Measurements from ENCODE around the gene LRWD1. TPM values are rescaled to one million over a fixed set of nuclear protein-coding genes. Genes with fewer than 3 reads are reported as not detected.

The LRWD1 gene
- total RNA-seq (2016; rRNA removed; fragmentation: Illumina TruSeq; extraction: Trizol) = 14.5 and 16.3 TPM in 2 replicates
- 6.5 and 7.5 TPM in 2 replicates for total RNA-seq (2016; cell fraction: cytosol; rRNA removed; fragmentation: Illumina TruSeq; extraction: Trizol; ENCODE audit: low read depth)
- 14.1 and 16.9 TPM in 2 replicates for total RNA-seq (2016; cell fraction: insoluble cytoplasmic fraction; rRNA removed; fragmentation: Illumina TruSeq; extraction: Trizol)
- 9.7 and 10.1 TPM in 2 replicates for total RNA-seq (2016; cell fraction: membrane; rRNA removed; fragmentation: Illumina TruSeq; extraction: Trizol)
- 10.3 and 12.9 TPM in 2 replicates for total RNA-seq (2016; cell fraction: nucleus; rRNA removed; fragmentation: Illumina TruSeq; extraction: Trizol)
- polyA plus RNA-seq (2011; rRNA removed) = 8.5 and 12.7 TPM in 2 replicates
- polyA plus RNA-seq (2011; cell fraction: cytosol; rRNA removed) = 7.5 and 11.4 TPM in 2 replicates
- 30.8 and 31.0 TPM in 2 replicates for polyA plus RNA-seq (2011; cell fraction: nucleus; rRNA removed)
- polyA plus RNA-seq (2012) = 4.2 and 6.2 TPM in 2 replicates
- polyA plus RNA-seq (2016; cell fraction: cytosol; fragmentation: Illumina TruSeq; extraction: Trizol; ENCODE audit: low read depth) = 4.2 and 4.7 TPM in 2 replicates
- 13.6 and 16.5 TPM in 2 replicates for polyA plus RNA-seq (2016; cell fraction: insoluble cytoplasmic fraction; fragmentation: Illumina TruSeq; extraction: Trizol; ENCODE audit: low read depth)
- polyA plus RNA-seq (2016; cell fraction: membrane; fragmentation: Illumina TruSeq; extraction: Trizol; ENCODE audit: low read depth) = 5.9 TPM in 2 replicates
- 19.3 and 20.0 TPM in 2 replicates for polyA plus RNA-seq (2016; cell fraction: nucleus; fragmentation: Illumina TruSeq; extraction: Trizol; ENCODE audit: insufficient read depth, low read depth)
- polyA minus RNA-seq (2011; rRNA and poly(A)+ RNA removed; ENCODE audit: low replicate concordance) = 17.3 and 19.5 TPM in 2 replicates
- 6.9 and 9.8 TPM in 2 replicates for polyA minus RNA-seq (2011; cell fraction: cytosol; rRNA and poly(A)+ RNA removed)
- 4.5 and 6.4 TPM in 2 replicates for polyA minus RNA-seq (2011; cell fraction: nucleus; rRNA and poly(A)+ RNA removed)
- percentile 44 among the genes with signal in this experiment for Bru-seq, nascent RNA
- BruChase-seq, experiment 1, labeled RNA remaining after a 6-hour chase = percentile 58 among the genes with signal in this experiment
- BruChase-seq, experiment 2, labeled RNA remaining after a 2-hour chase = percentile 50 among the genes with signal in this experiment
- long read RNA-seq, experiment 1, transcript LRWD1-201 (15 exons, 2,215 nt) = major isoform, 18 of 24 reads
- long read RNA-seq, experiment 1, partial matches to known transcripts = 3 of 24 reads
- long read RNA-seq, experiment 1, other reads (novel, unspliced or antisense) = 3 of 24 reads
- long read RNA-seq, experiment 2, transcript LRWD1-201 (15 exons, 2,215 nt) = major isoform, 14 of 28 reads
- long read RNA-seq, experiment 2, partial matches to known transcripts = 4 of 28 reads
- long read RNA-seq, experiment 2, other reads (novel, unspliced or antisense) = 10 of 28 reads

- ATAC-seq (peak; percentile 90), DNase-seq (ENCODE audit: low spot score) (peak; percentile 82), FAIRE-seq (peak; percentile 46)
- no TSS peak for BruUV-seq (replicated peaks)
- Histone ChIP-seq H3K36me3 (replicated peaks in 1 of 2; ENCODE audit: control insufficient read depth in 1 of 2, insufficient read depth in 2 of 2, low read length in 2 of 2) (peaks cover 0 to 3% of the 10 kb centered on the region in 2 experiments; a peak in 2 of 5 replicates), H2AFZ (ENCODE audit: low read length) (peak within 1 kb of the TSS; percentile 93), H3K9ac (ENCODE audit: insufficient read depth, low read depth, low read length) (peak within 1 kb of the TSS; percentile 95), H3K4me2 (ENCODE audit: low read depth, low read length) (peak within 1 kb of the TSS; percentile 87), H3K9me3 (ENCODE audit: low read length) (no peaks in the 10 kb centered on the region), H3K4me1 (ENCODE audit: insufficient read depth, low read length) (peaks cover 25% of the 10 kb centered on the region), H3K79me2 (ENCODE audit: insufficient read depth, low read length) (peaks cover 14% of the 10 kb centered on the region), H3K27ac (ENCODE audit: extremely low read length, insufficient read depth, low read length) (peak within 1 kb of the TSS; percentile 59), H4K20me1 (ENCODE audit: insufficient read depth, low read length) (no peaks in the 10 kb centered on the region), H3K4me3 (replicated peaks in 1 of 3; ENCODE audit: insufficient read depth in 1 of 3, low read depth in 2 of 3, low read length in 3 of 3) (peak within 1 kb of the TSS; percentile 93 to 100 (median 94)), H3K27me3 (ENCODE audit: control insufficient read depth in 1 of 2, insufficient read depth in 2 of 2, low read length in 2 of 2) (peaks cover 0 to 5% of the 10 kb centered on the region in 2 experiments; a peak in 2 of 5 replicates)
- under 1% methylated on average over 24 of the region's 81 CpGs for WGBS (ENCODE audit: low lambda C conversion rate)
- ChIA-PET CTCF (ENCODE audit: low intra/inter-chr PET ratio, low total read pairs) (no interaction called here), POLR2A (interaction anchor here (1.9 kb wide), 1 partner anchor 13 kb away, joined by 5 read pairs; no protein-coding TSS in a partner anchor)
- in situ Hi-C loops (cut with HindIII; ENCODE audit: extremely low pct_ligation_motif_present, low pct_unique_long_range_greater_than_20kb) = no loop called here
- intact Hi-C loops (cut with micrococcal nuclease; ENCODE audit: unreplicated experiment) = no loop called here
- TF ChIP-seq CREBL2 (CRISPR knock-in tag; IDR thresholded peaks at IDR 0.05; ENCODE audit: borderline replicate concordance) (no peak), ZNF552 (CRISPR knock-in tag; IDR thresholded peaks at IDR 0.05; ENCODE audit: borderline replicate concordance) (0 out of 2 replicates have a peak, but pooled peaks have one; percentile 68), SNRNP70 (IDR thresholded peaks at IDR 0.05; ENCODE audit: low read depth, low read length) (no peak), HOXA3 (CRISPR knock-in tag; IDR thresholded peaks at IDR 0.05) (peak; percentile 87; the same call in 1 of the 2 replicates), MLLT10 (CRISPR knock-in tag; IDR thresholded peaks at IDR 0.05) (no peak), ZBTB20 (CRISPR knock-in tag; IDR thresholded peaks at IDR 0.05; ENCODE audit: borderline replicate concordance, low read depth) (no peak), ZFP91 (CRISPR knock-in tag; IDR thresholded peaks at IDR 0.05; ENCODE audit: borderline replicate concordance) (peak; percentile 46; the same call in 1 of the 2 replicates), ZFP36L1 (CRISPR knock-in tag; IDR thresholded peaks at IDR 0.05) (peak; percentile 38; the same call in 1 of the 2 replicates), SALL2 (CRISPR knock-in tag; IDR thresholded peaks at IDR 0.05) (peak; percentile 57; the same call in 1 of the 2 replicates), SIN3A (IDR thresholded peaks at IDR 0.05; ENCODE audit: borderline replicate concordance, low read depth, low read length) (peak; percentile 85; the same call in 1 of the 2 replicates)
- TF ChIP-seq, protein P1, sequence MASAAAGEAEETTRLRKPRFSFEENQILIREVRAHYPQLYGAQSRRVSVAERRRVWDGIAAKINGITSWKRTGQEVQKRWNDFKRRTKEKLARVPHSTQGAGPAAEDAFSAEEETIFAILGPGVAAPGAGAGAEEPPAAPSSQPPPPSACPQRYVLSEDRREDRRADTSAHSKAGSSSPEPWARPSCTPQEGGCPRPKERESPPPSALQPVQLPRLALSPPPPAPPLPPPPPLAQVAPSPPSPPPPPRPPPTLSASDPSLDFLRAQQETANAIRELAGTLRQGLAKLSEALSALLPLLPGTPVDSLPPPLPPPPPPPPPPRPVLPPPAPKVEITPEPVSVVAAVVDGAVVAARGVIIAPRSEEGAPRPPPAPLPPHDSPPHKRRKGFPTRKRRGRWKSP (CRISPR knock-in tag; IDR thresholded peaks at IDR 0.05) = peak; percentile 74; the same call in 1 of the 2 replicates
- TF ChIP-seq, protein P2, sequence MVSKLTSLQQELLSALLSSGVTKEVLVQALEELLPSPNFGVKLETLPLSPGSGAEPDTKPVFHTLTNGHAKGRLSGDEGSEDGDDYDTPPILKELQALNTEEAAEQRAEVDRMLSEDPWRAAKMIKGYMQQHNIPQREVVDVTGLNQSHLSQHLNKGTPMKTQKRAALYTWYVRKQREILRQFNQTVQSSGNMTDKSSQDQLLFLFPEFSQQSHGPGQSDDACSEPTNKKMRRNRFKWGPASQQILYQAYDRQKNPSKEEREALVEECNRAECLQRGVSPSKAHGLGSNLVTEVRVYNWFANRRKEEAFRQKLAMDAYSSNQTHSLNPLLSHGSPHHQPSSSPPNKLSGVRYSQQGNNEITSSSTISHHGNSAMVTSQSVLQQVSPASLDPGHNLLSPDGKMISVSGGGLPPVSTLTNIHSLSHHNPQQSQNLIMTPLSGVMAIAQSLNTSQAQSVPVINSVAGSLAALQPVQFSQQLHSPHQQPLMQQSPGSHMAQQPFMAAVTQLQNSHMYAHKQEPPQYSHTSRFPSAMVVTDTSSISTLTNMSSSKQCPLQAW (CRISPR knock-in tag; IDR thresholded peaks at IDR 0.05) = peak; percentile 16; the same call in 1 of the 2 replicates
Observed at GRCh38 chr7:102464577-102465280, at the start of gene LRWD1, which contains the start of gene ALKBH4. Gene LRWD1, plus strand, starts transcription at chr7:102464984. Its CDS starts 97 bp downstream, at chr7:102465081. Gene ALKBH4, minus strand, starts transcription at chr7:102464863. Its CDS starts 27 bp downstream, at chr7:102464836.
